PC-3 (cell line): ENCODE results near the gene BSN. TPM values are rescaled to one million over a fixed set of nuclear protein-coding genes. Genes with fewer than 3 reads are reported as not detected.

ENCODE experiments used
- ATAC-seq: fragments of 200-7000 bp; cut with Tn5 transposase; 2 replicates; pipeline ENCODE4 v1.9.1; 2020; ENCODE audit warnings: mild to moderate bottlenecking, moderate library complexity
- BruUV-seq: library from RNA; stranded (reverse); fragments of 400-500 nt; replicated peaks from 2 replicates; lab custom pipeline; 2021; lab: Mats Ljungman, UMichigan
- CTCF ChIA-PET: fragments of 300-600 bp; sonication (Branson Sonifier 250); formaldehyde crosslinking; loops from one replicate; lab custom pipeline; 2022; ENCODE audit warnings: antibody characterized with exemption; lab: Charles Lee
- POLR2A ChIA-PET: fragments of 300-600 bp; sonication (Branson Sonifier 250); formaldehyde crosslinking; loops from one replicate; lab custom pipeline; 2022; ENCODE audit warnings: antibody characterized with exemption; ENCODE audit not compliant: unreplicated experiment; lab: Charles Lee
- DNase-seq: peaks from one replicate; pipeline ENCODE4 v3.0.0-alpha.2; 2015
- H2AFZ ChIP-seq: fragments of 300-600 bp; sonication (generic); 2 replicates; pipeline ENCODE4 v1.6.0; 2016; ENCODE audit warnings: antibody characterized with exemption, low read length
- H3F3A ChIP-seq: fragments of 300-600 bp; sonication (generic); one replicate; pipeline ENCODE4 v1.6.0; 2017; ENCODE audit warnings: antibody characterized with exemption, low read length, control low read depth, mild to moderate bottlenecking; ENCODE audit not compliant: unreplicated experiment
- H3K27ac ChIP-seq: fragments of 300-600 bp; sonication (generic); 2 replicates; pipeline ENCODE4 v1.5.1; 2016; ENCODE audit warnings: mild to moderate bottlenecking, low read length
- H3K27me3 ChIP-seq: fragments of 300-600 bp; sonication (generic); 2 replicates; pipeline ENCODE4 v1.6.1; 2016; ENCODE audit warnings: low read length, mixed read lengths
- H3K36me3 ChIP-seq: fragments of 300-600 bp; sonication (generic); 2 replicates; pipeline ENCODE4 v1.6.1; 2016; ENCODE audit warnings: low read depth, mixed run types, low read length, mixed read lengths
- H3K4me1 ChIP-seq: fragments of 300-600 bp; sonication (generic); 2 replicates; pipeline ENCODE4 v1.5.1; 2016; ENCODE audit warnings: low read length; ENCODE audit not compliant: insufficient read depth
- H3K4me2 ChIP-seq: fragments of 300-600 bp; sonication (generic); 2 replicates; pipeline ENCODE4 v1.6.0; 2016; ENCODE audit warnings: low read length
- H3K4me3 ChIP-seq: fragments of 300-600 bp; sonication (generic); 2 replicates; pipeline ENCODE4 v1.5.1; 2016; ENCODE audit warnings: mild to moderate bottlenecking, low read length, mixed read lengths
- H3K79me2 ChIP-seq: fragments of 300-600 bp; sonication (generic); 2 replicates; pipeline ENCODE4 v1.6.1; 2017; ENCODE audit warnings: low read length, mixed read lengths
- H3K9ac ChIP-seq: fragments of 300-600 bp; sonication (generic); 2 replicates; pipeline ENCODE4 v1.6.0; 2016; ENCODE audit warnings: mild to moderate bottlenecking, low read length
- H3K9me2 ChIP-seq: fragments of 300-600 bp; sonication (generic); replicated peaks from 2 replicates; pipeline ENCODE4 v1.6.1; 2016; ENCODE audit warnings: mixed run types, low read length, mixed read lengths
- H3K9me3 ChIP-seq: fragments of 300-600 bp; sonication (generic); 2 replicates; pipeline ENCODE4 v1.6.1; 2016; ENCODE audit warnings: low read length, mixed read lengths
- H4K20me1 ChIP-seq: fragments of 300-600 bp; sonication (generic); 2 replicates; pipeline ENCODE4 v1.6.1; 2016; ENCODE audit warnings: low read length, mixed read lengths
- CTCF ChIP-seq: fragments of 300-600 bp; sonication (generic); conservative IDR thresholded peaks from 2 replicates; pipeline ENCODE4 v1.5.1; 2017; ENCODE audit warnings: antibody characterized with exemption, low read depth, mild to moderate bottlenecking, low read length
- EZH2 ChIP-seq: fragments of 300-600 bp; sonication (generic); IDR thresholded peaks from one replicate; pipeline ENCODE4 v1.6.1; 2017; ENCODE audit warnings: antibody characterized with exemption, mild to moderate bottlenecking, low read length; ENCODE audit not compliant: unreplicated experiment
- EZH2phosphoT487 ChIP-seq: fragments of 300-600 bp; sonication (generic); IDR thresholded peaks from 2 replicates; pipeline ENCODE4 v1.6.1; 2018; ENCODE audit warnings: mild to moderate bottlenecking, antibody characterized with exemption, low read length, borderline replicate concordance
- intact Hi-C: fragments of 100-400 bp; cut with micrococcal nuclease; formaldehyde crosslinking; loops from 2 replicates; pipeline ENCODE4 v1.9.0; 2023
- total RNA-seq: library from RNA; depleted of rRNA; stranded (reverse); fragments of >200 nt; gene quantifications from 2 replicates; pipeline ENCODE4 v1.2.3, GENCODE V29; 2014

BSN gene
- total RNA-seq, 1 experiment from 2014 or later = 0.80 TPM

GRCh38 chr3:49512781-49513355, 41.4 kb upstream of the BSN start:
- Histone ChIP-seq H3K79me2 (no peaks in the 10 kb centered on the region; the same call in 1 of the 2 replicates), H3K27ac (no peak overlapping the region), H3K4me1 (no peaks in the 10 kb centered on the region), H3K9me2 (no peaks in the 10 kb centered on the region), H3F3A (no peaks in the 10 kb centered on the region), H3K36me3 (peaks cover 36% of the 10 kb centered on the region), H4K20me1 (no peaks in the 10 kb centered on the region), H3K4me3 (no peak overlapping the region), H3K9me3 (no peaks in the 10 kb centered on the region), H3K9ac (no peak overlapping the region), H3K4me2 (no peak overlapping the region), H2AFZ (no peak overlapping the region), H3K27me3 (no peaks in the 10 kb centered on the region)
- ChIA-PET CTCF (no interaction called here), POLR2A (no interaction called here)
- ATAC-seq (no peak), DNase-seq (peak; percentile 10)
- BruUV-seq = no TSS peak
- TF ChIP-seq CTCF = no peak
- no peak for TF ChIP-seq EZH2
- no peak for TF ChIP-seq EZH2phosphoT487
- intact Hi-C loops = no loop called here

- Histone ChIP-seq H2AFZ (no peak overlapping the region), H3K27ac (no peak overlapping the region), H3K4me1 (no peaks in the 10 kb centered on the region), H3K4me3 (no peak overlapping the region), H3K9ac (no peak overlapping the region), H3K27me3 (no peaks in the 10 kb centered on the region), H3K79me2 (no peaks in the 10 kb centered on the region), H3F3A (no peaks in the 10 kb centered on the region), H3K9me2 (no peaks in the 10 kb centered on the region), H3K9me3 (no peaks in the 10 kb centered on the region), H3K36me3 (peaks cover 40% of the 10 kb centered on the region), H3K4me2 (no peak overlapping the region), H4K20me1 (no peaks in the 10 kb centered on the region)
- intact Hi-C loops = no loop called here
- POLR2A ChIA-PET = no interaction called here
- BruUV-seq = no TSS peak
- CTCF ChIA-PET = no interaction called here
- DNase-seq (no peak), ATAC-seq (peak; percentile 22)
- TF ChIP-seq EZH2 (no peak), CTCF (no peak), EZH2phosphoT487 (no peak)
Measured at GRCh38 chr3:49513494-49514124, 40.7 kb upstream of the BSN start.

- H3K79me2 ChIP-seq = no peaks in the 10 kb centered on the region
- intact Hi-C loops = no loop called here
- H3K27ac ChIP-seq = no peak overlapping the region
- no peaks in the 10 kb centered on the region for H3K4me1 ChIP-seq
- H2AFZ ChIP-seq = no peak overlapping the region
- H3K36me3 ChIP-seq = peaks cover 26% of the 10 kb centered on the region
- H3K9ac ChIP-seq = no peak overlapping the region
- TF ChIP-seq EZH2 (no peak), EZH2phosphoT487 (no peak), CTCF (no peak)
- BruUV-seq = no TSS peak
- H3K4me2 ChIP-seq = no peak overlapping the region
- H3K4me3 ChIP-seq = no peak overlapping the region
- no peaks in the 10 kb centered on the region for H3K9me2 ChIP-seq
- ChIA-PET CTCF (no interaction called here), POLR2A (no interaction called here)
- H4K20me1 ChIP-seq = no peaks in the 10 kb centered on the region
- ATAC-seq = no peak
- no peaks in the 10 kb centered on the region for H3K9me3 ChIP-seq
- H3F3A ChIP-seq = no peaks in the 10 kb centered on the region
- H3K27me3 ChIP-seq = no peaks in the 10 kb centered on the region
- no peak for DNase-seq
Measured at GRCh38 chr3:49518016-49518415, 36.3 kb upstream of the BSN start.
